ENCODE results near the gene PGRMC1.

The PGRMC1 gene

DNA sequence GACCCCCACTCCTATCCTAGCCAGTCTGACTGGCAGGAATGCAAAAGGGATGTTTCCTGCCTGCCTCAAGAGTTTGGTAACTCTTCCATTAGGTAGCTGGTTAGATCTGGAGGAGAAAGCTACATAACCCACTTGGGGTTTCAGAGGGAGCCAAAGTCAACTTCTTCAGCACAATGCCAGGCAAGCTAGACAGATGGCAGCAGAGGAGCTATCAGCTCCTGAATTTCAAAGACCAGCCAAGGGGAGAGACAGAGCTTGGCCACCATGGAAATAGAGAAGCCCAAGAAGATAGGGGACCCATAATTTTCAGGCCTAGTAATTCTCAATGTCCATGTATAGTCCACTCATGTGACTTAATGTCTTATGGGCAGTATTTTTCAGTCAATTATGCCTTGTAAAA is 56.4 kb downstream of the PGRMC1 start:
- H3K27me3 ChIP-seq = no peaks in the 10 kb centered on the region
- no peak overlapping the region for H3K27ac ChIP-seq
- TF ChIP-seq, protein P1, sequence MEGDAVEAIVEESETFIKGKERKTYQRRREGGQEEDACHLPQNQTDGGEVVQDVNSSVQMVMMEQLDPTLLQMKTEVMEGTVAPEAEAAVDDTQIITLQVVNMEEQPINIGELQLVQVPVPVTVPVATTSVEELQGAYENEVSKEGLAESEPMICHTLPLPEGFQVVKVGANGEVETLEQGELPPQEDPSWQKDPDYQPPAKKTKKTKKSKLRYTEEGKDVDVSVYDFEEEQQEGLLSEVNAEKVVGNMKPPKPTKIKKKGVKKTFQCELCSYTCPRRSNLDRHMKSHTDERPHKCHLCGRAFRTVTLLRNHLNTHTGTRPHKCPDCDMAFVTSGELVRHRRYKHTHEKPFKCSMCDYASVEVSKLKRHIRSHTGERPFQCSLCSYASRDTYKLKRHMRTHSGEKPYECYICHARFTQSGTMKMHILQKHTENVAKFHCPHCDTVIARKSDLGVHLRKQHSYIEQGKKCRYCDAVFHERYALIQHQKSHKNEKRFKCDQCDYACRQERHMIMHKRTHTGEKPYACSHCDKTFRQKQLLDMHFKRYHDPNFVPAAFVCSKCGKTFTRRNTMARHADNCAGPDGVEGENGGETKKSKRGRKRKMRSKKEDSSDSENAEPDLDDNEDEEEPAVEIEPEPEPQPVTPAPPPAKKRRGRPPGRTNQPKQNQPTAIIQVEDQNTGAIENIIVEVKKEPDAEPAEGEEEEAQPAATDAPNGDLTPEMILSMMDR (IDR thresholded peaks at IDR 0.05) = no peak
- no peak overlapping the region for H3K4me3 ChIP-seq (ENCODE audit: low read depth in 1 of 2, low read length in 1 of 2)
- no peaks in the 10 kb centered on the region for H3K4me1 ChIP-seq (ENCODE audit: control insufficient read depth in 1 of 2, insufficient read depth in 1 of 2, low read depth in 1 of 2, low read length in 1 of 2)
- H3K36me3 ChIP-seq = no peaks in the 10 kb centered on the region
- no peaks in the 10 kb centered on the region for H3K9me3 ChIP-seq
